ENCODE results near the gene CATSPERB. TPM values are rescaled to one million over a fixed set of nuclear protein-coding genes. Genes with fewer than 3 reads are reported as not detected.
"Not testable (repeated sequence)": the region's sequence is repeated elsewhere in the genome, so short reads cannot be mapped to it uniquely, and the experiment has no call there.

The CATSPERB gene
- total RNA-seq, 2 donors from 2014 or later: 0.50 to 1.1 TPM

DNA sequence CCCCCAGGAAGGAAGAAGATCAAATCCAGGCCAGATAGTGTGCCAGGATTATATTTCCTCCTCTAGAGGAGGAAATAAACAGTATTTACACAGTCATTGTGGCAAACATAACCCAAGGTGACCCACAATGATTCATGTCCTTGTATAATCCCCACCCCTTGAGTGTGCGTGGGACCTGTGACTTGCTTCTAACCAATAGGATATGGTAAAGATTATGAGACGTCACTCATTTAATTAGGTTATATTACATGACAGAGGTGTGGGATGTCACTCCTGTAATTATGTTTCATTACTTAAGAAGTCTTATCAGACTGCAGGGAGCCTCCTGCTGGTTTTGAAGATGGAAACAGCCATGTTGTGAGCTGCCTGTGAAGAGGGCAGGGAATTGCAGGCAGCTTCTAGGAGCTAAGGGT is 12.2 kb upstream of the CATSPERB start:
- Mint-ChIP-seq H3K27ac (no peak overlapping the region), H3K36me3 (no peaks in the 10 kb centered on the region), H3K9me3 (no peaks in the 10 kb centered on the region)
- DNase-seq (ENCODE audit: low spot score in 2 of 2) (no peak), ATAC-seq (peak in 1 of 2 donors; percentile 35)

DNA sequence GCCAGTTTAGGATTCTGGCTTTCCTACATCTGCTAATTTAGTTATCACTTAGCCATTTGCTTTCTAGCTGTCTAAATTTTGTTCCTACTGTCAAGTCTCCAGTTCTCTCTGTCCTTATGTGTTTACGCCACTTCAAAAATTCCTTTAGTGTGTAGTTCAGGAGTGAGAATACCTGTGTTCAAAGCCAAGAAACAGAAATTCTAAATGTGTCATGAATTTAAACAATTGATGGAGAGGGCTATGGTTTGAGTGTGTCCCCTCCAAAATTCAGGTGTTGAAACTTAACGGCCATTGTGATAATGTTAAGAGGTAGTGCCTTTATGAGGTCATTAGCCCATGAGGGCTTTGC is 11.4 kb upstream of the CATSPERB start:
- Mint-ChIP-seq H3K9me3 (no peaks in the 10 kb centered on the region), H3K27ac (no peak overlapping the region), H3K36me3 (no peaks in the 10 kb centered on the region)
- ATAC-seq: no peak
- DNase-seq (ENCODE audit: low spot score in 2 of 2): no peak

DNA sequence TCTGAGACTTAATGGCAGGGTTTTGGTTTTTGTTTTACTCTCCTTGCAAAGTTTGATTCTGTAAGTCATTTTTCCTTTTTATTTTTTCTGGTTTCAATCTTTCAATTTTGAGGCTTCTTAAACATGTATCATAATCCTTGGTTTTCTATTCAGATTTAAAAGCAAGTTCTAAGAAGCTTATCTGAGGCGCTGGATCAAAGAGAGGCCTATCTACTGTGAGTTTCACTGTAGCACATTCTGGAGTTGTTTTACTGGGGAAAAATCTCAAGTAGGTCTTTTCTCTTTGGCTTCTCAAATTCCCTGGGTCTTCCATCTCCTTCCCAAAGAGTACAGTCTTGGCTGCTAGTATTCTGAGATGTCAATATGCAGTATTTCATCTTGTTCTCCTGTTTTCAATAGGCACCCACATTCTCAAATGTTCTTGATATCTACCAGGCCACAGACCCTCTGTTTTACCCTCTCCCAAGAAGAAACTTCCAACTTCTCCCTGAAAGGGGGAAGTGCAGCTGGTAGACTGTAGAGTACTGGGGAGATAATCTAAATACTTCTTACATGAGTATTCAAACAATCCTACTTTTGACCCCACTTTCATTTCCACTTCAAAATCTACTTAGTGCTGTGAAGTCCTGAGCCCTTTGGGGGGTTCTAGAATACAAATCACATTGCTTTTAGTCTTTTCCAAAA is 10.9 kb upstream of the CATSPERB start:
- DNase-seq (ENCODE audit: low spot score in 2 of 2) (no peak), ATAC-seq (no peak)
- no peaks in the 10 kb centered on the region for H3K36me3 Mint-ChIP-seq
- H3K9me3 Mint-ChIP-seq: no peaks in the 10 kb centered on the region
- H3K27ac Mint-ChIP-seq: no peak overlapping the region

DNA sequence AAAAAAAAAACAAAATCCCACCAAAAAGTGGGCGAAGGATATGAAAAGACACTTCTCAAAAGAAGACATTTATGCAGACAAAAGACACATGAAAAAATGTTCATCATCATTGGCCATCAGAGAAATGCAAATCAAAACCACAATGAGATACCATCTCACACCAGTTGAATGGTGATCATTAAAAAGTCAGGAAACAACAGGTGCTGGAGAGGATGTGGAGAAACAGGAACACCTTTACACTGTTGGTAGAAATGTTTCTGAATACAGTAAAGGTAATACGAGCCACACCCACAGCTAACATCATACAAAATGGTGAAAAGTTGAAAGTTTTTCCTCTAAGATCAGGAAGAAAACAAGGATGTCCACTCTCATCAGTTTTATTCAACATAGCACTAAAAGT is 8.0 kb upstream of the CATSPERB start:
- DNase-seq (ENCODE audit: low spot score in 2 of 2); ATAC-seq; H3K9me3 Mint-ChIP-seq; H3K36me3 Mint-ChIP-seq; H3K27ac Mint-ChIP-seq: not testable (repeated sequence)

DNA sequence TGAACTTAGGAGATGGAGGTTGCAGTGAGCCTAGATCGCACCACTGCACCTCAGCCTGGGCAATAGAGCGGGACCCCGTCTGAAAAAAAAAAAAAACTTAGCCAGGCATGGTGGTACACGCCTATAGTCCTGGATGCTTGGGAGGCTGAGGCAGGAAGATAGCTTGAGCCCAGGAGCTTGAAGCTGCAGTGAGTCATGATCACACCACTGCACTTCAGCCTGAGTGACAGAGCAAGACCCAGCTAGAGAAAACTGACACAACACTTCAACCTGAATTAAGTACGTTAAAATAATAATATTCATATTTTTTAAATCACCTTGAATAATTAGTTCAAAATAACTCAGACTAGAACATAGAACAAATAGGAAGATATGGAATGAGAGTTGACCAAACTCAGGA is 5.7 kb upstream of the CATSPERB start:
- H3K36me3 Mint-ChIP-seq: no peaks in the 10 kb centered on the region
- H3K27ac Mint-ChIP-seq: no peak overlapping the region
- no peak for ATAC-seq
- H3K9me3 Mint-ChIP-seq: no peaks in the 10 kb centered on the region
- DNase-seq (ENCODE audit: low spot score in 2 of 2): no peak

DNA sequence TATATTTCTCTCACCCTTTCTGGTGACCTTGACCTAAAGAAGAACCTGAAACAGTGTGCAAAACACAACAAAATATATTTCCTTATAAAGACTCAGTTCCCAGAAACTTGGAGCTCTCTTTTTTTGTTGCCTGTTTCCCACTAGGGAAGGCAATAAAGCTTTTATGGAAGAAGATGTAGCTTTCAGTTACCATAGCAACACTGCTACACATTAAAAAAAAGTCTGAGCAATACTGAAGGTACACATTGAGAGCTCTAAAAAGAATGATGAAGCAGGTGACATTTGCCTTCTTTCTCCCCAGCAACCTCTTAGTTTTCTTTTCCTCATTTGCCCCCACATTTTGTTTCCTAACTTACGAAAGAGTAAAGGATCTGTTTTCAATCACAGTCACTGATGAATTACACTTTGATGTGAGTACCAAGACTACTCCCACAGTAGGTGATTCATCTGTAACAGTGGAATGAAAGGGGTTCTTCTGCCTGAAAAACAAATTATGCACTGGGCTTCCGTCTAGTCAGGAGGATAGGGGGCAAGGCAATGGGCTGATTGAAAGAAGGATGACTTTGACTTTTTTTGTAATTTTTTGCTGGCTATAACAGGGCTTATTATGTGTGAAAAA is 1.1 kb upstream of the CATSPERB start:
- no peak for DNase-seq (ENCODE audit: low spot score in 2 of 2)
- H3K36me3 Mint-ChIP-seq: no peaks in the 10 kb centered on the region
- H3K9me3 Mint-ChIP-seq: no peaks in the 10 kb centered on the region
- peak; percentile 45 to 83 for ATAC-seq
- peak overlapping the region in 1 of 2 donors; percentile 32 for H3K27ac Mint-ChIP-seq

DNA sequence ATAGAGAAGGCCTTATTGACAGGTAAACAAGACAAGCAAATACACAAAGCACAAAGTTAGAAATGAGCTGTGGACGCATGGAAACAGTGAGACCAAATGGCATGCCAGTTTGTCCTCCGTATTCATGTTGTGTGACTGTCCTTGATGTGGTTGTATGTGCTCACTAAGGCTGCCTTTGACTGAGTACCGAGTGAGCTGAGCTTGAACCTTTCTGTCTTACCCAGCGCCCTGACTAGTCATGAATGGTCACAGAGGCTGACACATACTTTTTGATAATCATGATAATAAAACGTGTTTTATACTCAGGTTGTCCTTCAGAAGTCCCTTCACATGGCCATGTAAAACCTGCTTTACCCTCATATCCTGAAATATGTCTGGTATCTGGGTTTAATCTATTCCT is 553 bp upstream of the CATSPERB start:
- ATAC-seq (peak; percentile 61 to 69), DNase-seq (ENCODE audit: low spot score in 2 of 2) (no peak)
- no peaks in the 10 kb centered on the region for H3K36me3 Mint-ChIP-seq
- H3K9me3 Mint-ChIP-seq: no peaks in the 10 kb centered on the region
- no peak overlapping the region for H3K27ac Mint-ChIP-seq

DNA sequence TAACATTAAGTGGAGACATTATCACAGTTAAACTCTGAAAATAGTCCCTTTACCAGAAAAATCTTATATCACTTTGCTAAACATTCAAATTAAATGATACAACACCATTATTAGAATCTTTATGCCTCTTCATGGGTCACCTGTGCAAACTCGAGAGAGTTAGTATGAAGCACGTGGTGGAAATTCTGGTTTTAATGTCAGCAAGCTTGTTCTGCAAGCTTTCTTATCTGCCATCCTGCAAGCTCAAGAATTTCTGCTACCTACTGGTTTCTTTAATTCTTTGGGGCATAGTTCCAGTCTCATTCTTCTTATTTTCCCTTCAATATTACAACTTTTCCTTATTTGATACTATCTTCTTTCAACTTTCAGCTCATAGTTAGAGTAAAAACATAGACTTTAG is 868 bp downstream of the CATSPERB start:
- H3K9me3 Mint-ChIP-seq: no peaks in the 10 kb centered on the region
- H3K36me3 Mint-ChIP-seq: no peaks in the 10 kb centered on the region
- no peak overlapping the region for H3K27ac Mint-ChIP-seq
- no peak for ATAC-seq
- no peak for DNase-seq (ENCODE audit: low spot score in 2 of 2)

DNA sequence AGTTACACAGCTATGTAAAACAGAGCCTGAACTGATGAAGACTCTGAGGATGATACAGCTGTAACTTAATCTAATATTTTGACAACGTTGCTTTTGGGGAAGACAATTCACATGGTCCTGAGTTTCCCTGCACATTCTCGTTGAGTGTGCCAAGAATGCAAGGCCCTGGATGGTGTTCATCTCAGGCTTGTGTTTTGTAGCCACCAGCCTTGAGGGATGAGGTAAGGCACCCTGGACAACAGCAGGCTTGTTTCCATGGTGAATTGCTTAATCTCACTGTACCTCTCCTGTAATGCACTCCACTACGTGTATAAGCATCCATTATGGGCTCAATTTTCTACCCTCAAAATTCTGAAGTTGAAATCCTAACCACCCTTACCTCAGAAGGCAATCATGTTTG is 2.1 kb downstream of the CATSPERB start:
- H3K9me3 Mint-ChIP-seq: no peaks in the 10 kb centered on the region
- DNase-seq (ENCODE audit: low spot score in 2 of 2): no peak
- no peak overlapping the region for H3K27ac Mint-ChIP-seq
- no peak for ATAC-seq
- no peaks in the 10 kb centered on the region for H3K36me3 Mint-ChIP-seq

DNA sequence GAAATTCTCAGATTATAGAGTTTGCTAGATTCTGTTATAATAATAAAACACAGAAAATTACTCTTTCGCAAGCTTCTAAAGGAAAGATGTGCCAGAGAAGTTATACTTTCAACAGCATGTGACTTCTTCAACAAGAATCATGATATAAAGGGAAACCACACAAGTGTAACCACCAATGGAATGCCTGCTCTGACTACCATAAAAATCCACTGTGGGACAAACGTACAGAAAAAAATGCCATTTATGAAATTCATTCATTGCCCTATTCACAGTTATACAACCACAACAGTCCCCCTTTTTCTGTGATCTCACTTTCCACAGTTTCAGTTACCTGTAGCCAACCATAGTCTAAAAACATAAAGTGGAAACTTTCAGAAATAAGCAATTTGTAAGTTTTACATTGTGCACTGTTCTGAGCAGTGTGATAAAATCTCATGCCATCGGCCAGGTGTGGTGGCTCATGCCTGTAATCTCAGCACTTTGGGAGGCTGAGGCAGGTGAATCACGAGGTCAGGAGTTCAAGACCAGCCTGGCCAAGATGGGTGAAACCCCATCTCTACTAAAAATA is 3.2 kb downstream of the CATSPERB start:
- Mint-ChIP-seq H3K36me3 (no peaks in the 10 kb centered on the region), H3K27ac (peak overlapping the region in 1 of 2 donors; percentile 66), H3K9me3 (no peaks in the 10 kb centered on the region)
- ATAC-seq (peak; percentile 48 to 71), DNase-seq (ENCODE audit: low spot score in 2 of 2) (no peak)

DNA sequence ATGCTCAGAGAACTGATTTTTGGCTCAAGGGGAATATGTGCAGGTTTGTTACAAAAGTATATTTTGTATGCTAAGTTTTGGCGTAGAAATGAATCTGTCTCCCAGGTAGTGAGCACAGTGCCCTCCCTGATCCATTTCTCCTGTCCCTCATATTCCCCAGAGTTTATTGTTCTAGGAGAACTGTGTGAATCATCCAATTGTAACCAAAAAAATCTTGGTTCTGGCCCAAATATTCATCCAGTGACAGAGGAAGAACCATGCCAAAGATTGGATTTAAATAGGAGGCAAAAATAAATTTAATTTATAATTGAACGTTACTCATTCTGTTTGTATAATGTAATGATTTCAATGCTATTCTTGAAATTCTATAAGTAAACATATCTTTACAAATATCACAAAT is 4.8 kb downstream of the CATSPERB start:
- ATAC-seq (no peak), DNase-seq (ENCODE audit: low spot score in 2 of 2) (no peak)
- no peak overlapping the region for H3K27ac Mint-ChIP-seq
- no peaks in the 10 kb centered on the region for H3K9me3 Mint-ChIP-seq
- H3K36me3 Mint-ChIP-seq: no peaks in the 10 kb centered on the region

DNA sequence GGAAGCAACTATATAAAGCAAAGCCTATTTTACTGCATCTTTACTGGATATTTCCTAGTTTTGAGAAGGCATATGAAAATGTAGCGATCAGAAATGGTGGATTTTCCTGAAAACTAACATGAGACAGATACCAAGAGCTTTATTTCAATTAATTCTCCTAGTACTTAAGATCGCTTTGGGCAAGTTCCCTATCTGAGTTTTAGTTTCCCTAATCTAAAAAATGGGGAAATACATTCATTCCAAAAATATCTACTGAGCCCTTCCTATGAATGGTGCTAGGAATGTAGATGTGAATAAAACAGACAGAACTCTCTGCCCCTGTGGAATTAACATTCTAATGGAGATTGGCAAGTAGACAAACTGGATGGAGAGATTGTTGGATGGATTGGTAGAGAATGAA is 8.4 kb downstream of the CATSPERB start:
- no peaks in the 10 kb centered on the region for H3K9me3 Mint-ChIP-seq
- ATAC-seq (no peak), DNase-seq (ENCODE audit: low spot score in 2 of 2) (no peak)
- H3K27ac Mint-ChIP-seq: no peak overlapping the region
- H3K36me3 Mint-ChIP-seq: no peaks in the 10 kb centered on the region

DNA sequence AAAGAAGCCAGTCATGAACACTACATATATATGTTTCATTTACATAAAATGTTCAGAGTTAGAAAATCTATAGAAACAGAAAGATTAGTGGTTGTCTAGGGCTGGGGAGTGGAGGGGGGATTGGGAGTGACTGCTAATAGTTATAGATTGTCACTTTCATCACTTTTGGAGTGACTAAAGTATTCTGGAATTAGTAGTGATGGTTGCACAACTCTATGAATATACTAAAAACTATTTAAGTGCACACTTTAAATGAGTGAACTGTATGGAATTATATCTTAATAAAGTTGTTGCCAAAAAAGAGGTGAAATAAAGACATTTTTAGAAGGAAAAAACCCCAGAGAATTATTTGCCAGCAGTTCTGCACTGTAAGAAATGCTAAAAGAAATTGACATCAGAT is 9.5 kb downstream of the CATSPERB start:
- ATAC-seq (no peak), DNase-seq (ENCODE audit: low spot score in 2 of 2) (no peak)
- no peaks in the 10 kb centered on the region for H3K9me3 Mint-ChIP-seq
- H3K27ac Mint-ChIP-seq: no peak overlapping the region
- no peaks in the 10 kb centered on the region for H3K36me3 Mint-ChIP-seq

DNA sequence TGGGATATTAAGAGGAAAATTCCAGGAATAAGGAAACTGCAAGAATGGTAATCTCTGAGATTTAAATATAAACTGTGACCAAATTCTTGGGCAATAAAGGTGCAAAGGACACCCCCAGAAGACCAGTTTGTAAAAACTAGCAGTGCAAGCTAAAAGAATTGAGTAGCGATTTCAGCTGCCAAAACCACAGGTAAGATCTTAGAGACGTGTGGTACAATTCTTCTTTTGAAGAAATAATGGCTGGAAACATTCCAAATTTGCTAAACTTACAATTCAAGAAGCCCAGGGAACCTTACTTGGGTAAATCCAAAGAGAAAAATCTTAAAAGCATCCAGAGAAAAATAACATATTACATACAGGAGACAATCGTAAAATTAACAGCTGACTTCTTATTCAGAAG is 12.0 kb downstream of the CATSPERB start:
- H3K36me3 Mint-ChIP-seq: no peaks in the 10 kb centered on the region
- no peak for ATAC-seq

DNA sequence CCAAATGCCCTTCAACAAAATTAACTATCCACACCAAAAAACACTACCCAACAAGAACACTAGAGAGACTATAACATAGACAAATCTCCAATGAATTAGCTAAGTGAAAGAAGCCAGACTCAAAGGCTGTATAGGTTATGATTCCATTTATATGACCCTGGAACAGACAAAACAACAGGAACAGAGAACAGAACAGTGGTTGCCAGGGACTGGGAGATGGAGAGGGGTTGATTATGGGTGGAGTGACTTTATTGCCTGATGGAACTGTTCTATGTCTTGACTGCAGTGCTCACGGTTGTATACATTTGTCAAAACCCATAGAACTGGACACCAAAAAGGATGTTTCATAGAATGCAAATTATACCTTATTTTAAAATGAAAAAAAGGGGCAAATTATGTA is 14.9 kb downstream of the CATSPERB start:
- H3K9me3 Mint-ChIP-seq: no peaks in the 10 kb centered on the region
- H3K36me3 Mint-ChIP-seq: no peaks in the 10 kb centered on the region
- no peak overlapping the region for H3K27ac Mint-ChIP-seq
- no peak for DNase-seq (ENCODE audit: low spot score in 2 of 2)
- ATAC-seq: no peak

More for the DNA sequence above, 12.0 kb downstream of the CATSPERB start:
- Mint-ChIP-seq H3K9me3 (no peaks in the 10 kb centered on the region), H3K27ac (no peak overlapping the region)
- no peak for DNase-seq (ENCODE audit: low spot score in 2 of 2)

DNA sequence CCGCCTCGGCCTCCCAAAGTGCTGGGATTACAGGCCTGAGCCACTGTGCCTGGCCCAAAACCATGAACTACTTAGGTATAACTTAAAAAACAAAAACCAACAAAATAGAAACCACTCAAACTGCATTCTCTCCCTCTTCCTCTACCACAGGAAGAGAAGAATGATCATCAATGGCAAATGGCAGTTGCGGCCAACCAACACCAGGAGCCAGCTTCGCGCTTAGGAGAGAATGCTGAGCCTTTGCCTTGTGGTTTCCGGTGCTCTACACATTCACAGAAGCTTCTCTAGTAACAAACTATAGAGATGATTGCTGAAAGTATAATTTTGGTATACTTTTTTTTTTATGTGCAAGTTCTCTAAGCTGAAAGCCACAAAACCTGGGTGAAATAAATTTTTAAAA is 17.1 kb downstream of the CATSPERB start:
- ATAC-seq: peak; percentile 64 to 70

DNA sequence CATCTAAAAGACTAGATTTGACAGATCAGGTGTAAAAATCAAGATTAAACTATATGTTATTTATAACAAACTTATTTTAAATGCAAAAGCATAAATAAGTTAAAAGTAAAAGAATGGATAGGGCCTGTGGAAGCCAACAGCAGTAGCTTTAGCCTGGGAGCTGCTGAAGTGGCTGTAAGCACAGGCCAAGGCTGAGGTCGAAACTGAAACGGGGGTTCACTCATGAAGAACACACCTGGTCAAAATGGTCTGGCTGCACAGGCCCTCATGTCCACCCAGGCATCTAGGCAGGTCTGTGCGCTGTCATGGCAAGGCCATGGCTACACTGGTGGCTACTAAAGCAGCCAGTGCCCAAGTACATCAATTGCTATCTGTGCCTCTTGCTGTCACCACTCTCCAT is 23.1 kb downstream of the CATSPERB start:
- no peak overlapping the region for H3K27ac Mint-ChIP-seq
- peaks cover 0 to 5% of the 10 kb centered on the region in 2 donors for H3K36me3 Mint-ChIP-seq
- DNase-seq (ENCODE audit: low spot score in 2 of 2) (no peak), ATAC-seq (no peak)
- peaks cover 0 to 8% of the 10 kb centered on the region in 2 donors for H3K9me3 Mint-ChIP-seq

More for the DNA sequence above, 17.1 kb downstream of the CATSPERB start:
- no peak overlapping the region for H3K27ac Mint-ChIP-seq
- peaks cover 0 to 3% of the 10 kb centered on the region in 2 donors for H3K36me3 Mint-ChIP-seq
- DNase-seq (ENCODE audit: low spot score in 2 of 2): no peak
- peaks cover 0 to 4% of the 10 kb centered on the region in 2 donors for H3K9me3 Mint-ChIP-seq

DNA sequence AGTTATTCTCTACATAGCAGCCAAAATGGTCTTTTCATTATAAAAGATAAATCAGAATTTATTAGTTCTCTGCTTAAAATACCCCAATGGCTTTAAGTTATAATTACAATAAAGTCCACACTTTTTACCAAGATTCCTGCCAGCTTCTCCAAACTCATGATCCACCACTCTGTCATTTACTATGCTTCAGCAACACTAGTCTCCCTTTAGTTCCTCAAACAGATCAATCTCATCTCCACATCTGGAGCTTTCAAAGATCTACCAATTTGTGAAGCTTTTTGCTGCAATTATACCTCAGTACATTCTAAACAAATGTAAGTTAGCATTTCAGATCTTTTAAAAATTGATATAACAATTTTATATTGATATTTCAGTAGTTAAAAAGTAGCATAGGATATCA is 24.9 kb downstream of the CATSPERB start:
- H3K36me3 Mint-ChIP-seq: peaks cover 0 to 5% of the 10 kb centered on the region in 2 donors
- ATAC-seq (no peak), DNase-seq (ENCODE audit: low spot score in 2 of 2) (no peak)
- peaks cover 0 to 8% of the 10 kb centered on the region in 2 donors for H3K9me3 Mint-ChIP-seq
- no peak overlapping the region for H3K27ac Mint-ChIP-seq

All from activated naive CD4-positive, alpha-beta T cell treated with anti-CD3 and anti-CD28 coated beads, Interleukin-2, amount 50 U/mL, for 72 hours (primary cell).